A549 (cell line): ENCODE data around the gene DPYD. TPM values are rescaled to one million over a fixed set of nuclear protein-coding genes. Genes with fewer than 3 reads are reported as not detected.
A peak's percentile ranks its signal among the peaks of the same experiment; 100 is the strongest.

Source experiments
- ATAC-seq, 2 experiments: fragments of 200-7000 bp in 1 of 2; fragments of >200 bp in 1 of 2; cut with Nextera tagmentation in 1 of 2; cut with Tn5 transposase in 1 of 2; 3 replicates each; pipeline versions ENCODE4 v1.8.0 to v1.9.1; 2018 to 2020; ENCODE audit warnings: mild to moderate bottlenecking in 1 of 2, moderate library complexity in 1 of 2
- CTCF ChIA-PET: fragments of 300-600 bp; sonication (Branson Sonifier 250); formaldehyde crosslinking; extraction: SDS; loops from one replicate; lab custom pipeline; 2021; ENCODE audit warnings: antibody characterized with exemption, inconsistent platforms; lab: Yijun Ruan, JAX
- POLR2A ChIA-PET: fragments of 350-600 bp; formaldehyde crosslinking; extraction: SDS; loops from one replicate; lab custom pipeline; 2021; ENCODE audit warnings: antibody characterized with exemption, inconsistent platforms; lab: Yijun Ruan, JAX
- DNase-seq, 2 experiments: peaks; one replicate each; pipeline versions ENCODE4 v3.0.0 to v3.0.0-alpha.2; 2011 to 2016; ENCODE audit warnings: low read depth in 1 of 2, low spot score in 1 of 2
- FAIRE-seq: peaks from 2 replicates; lab custom pipeline; 2011; peaks lifted over from hg19 to GRCh38; lab: Jason Lieb, UNC
- H3K27ac ChIP-seq, 2 experiments: fragments of >200 bp; sonication (Bioruptor Twin); formaldehyde crosslinking; 3 replicates each; pipeline ENCODE4 v1.5.1; 2016 to 2017
- H3K4me1 ChIP-seq: fragments of >200 bp; sonication (Bioruptor Twin); formaldehyde crosslinking; 3 replicates; pipeline ENCODE4 v1.6.1; 2016
- H3K4me2 ChIP-seq: fragments of >200 bp; sonication (Bioruptor Twin); formaldehyde crosslinking; 3 replicates; pipeline ENCODE4 v1.6.1; 2016
- H3K4me3 ChIP-seq: fragments of >200 bp; sonication (Bioruptor Twin); formaldehyde crosslinking; 3 replicates; pipeline ENCODE4 v1.5.1; 2016
- H3K9me3 ChIP-seq: fragments of >200 bp; sonication (Bioruptor Twin); formaldehyde crosslinking; 3 replicates; pipeline ENCODE4 v1.6.1; 2016
- CHD2 ChIP-seq: fragments of 150-350 bp; IDR thresholded peaks from 2 replicates; pipeline ENCODE4 v1.6.1; 2014; ENCODE audit warnings: low read length; ENCODE audit not compliant: partially characterized antibody
- CHD4 ChIP-seq: fragments of 200-600 bp; sonication (generic); IDR thresholded peaks from 2 replicates; pipeline ENCODE4 v1.6.1; 2016; ENCODE audit warnings: antibody characterized with exemption, mild to moderate bottlenecking, borderline replicate concordance
- EP300 ChIP-seq, 2 experiments: fragments of >200 bp; sonication (Bioruptor Twin); formaldehyde crosslinking; IDR thresholded peaks; 2 replicates in 1 of 2; 3 replicates in 1 of 2; pipeline ENCODE4 v1.6.1; 2016 to 2017
- ESRRA ChIP-seq: fragments of 150-350 bp; IDR thresholded peaks from 2 replicates; pipeline ENCODE4 v1.6.1; 2014; ENCODE audit warnings: mild to moderate bottlenecking, low read length, borderline replicate concordance
- FOSB ChIP-seq: fragments of 250-450 bp; sonication (Bioruptor Pico); IDR thresholded peaks from 2 replicates; pipeline ENCODE4 v1.5.0; 2020; ENCODE audit warnings: mild to moderate bottlenecking, moderate library complexity
- FOSL2 ChIP-seq, 2 experiments: fragments of 450-650 bp in 1 of 2; fragments of >200 bp in 1 of 2; sonication (Bioruptor Twin) in 1 of 2; formaldehyde crosslinking; IDR thresholded peaks; 2 replicates each; pipeline versions ENCODE4 v1.5.0 to v1.6.1; 2016 to 2020; ENCODE audit warnings: mild to moderate bottlenecking in 1 of 2, moderate library complexity in 1 of 2
- HDAC2 ChIP-seq: fragments of 200-600 bp; sonication (generic); IDR thresholded peaks from 2 replicates; pipeline ENCODE4 v1.6.1; 2016
- HEYL ChIP-seq: fragments of 250-450 bp; sonication (Bioruptor Pico); IDR thresholded peaks from 2 replicates; pipeline ENCODE4 v1.8.0; 2021; ENCODE audit warnings: mild to moderate bottlenecking, moderate library complexity
- JUN ChIP-seq, 2 experiments: fragments of >200 bp; sonication (Bioruptor Twin); formaldehyde crosslinking; IDR thresholded peaks; 2 replicates in 1 of 2; 3 replicates in 1 of 2; pipeline ENCODE4 v1.6.1; 2016 to 2017
- KDM5A ChIP-seq: fragments of 200-600 bp; sonication (generic); IDR thresholded peaks from 2 replicates; pipeline ENCODE4 v1.6.1; 2016; ENCODE audit warnings: antibody characterized with exemption, mild to moderate bottlenecking
- MYC ChIP-seq: IDR thresholded peaks from 2 replicates; pipeline ENCODE4 v1.6.1; 2012; ENCODE audit warnings: mild to moderate bottlenecking, inconsistent platforms, low read length, improper control_type of control experiment, borderline replicate concordance
- NFE2L2 ChIP-seq: fragments of 150-350 bp; conservative IDR thresholded peaks from 2 replicates; pipeline ENCODE4 v1.6.1; 2014; ENCODE audit warnings: low read length
- NR3C1 ChIP-seq: fragments of >200 bp; sonication (Bioruptor Twin); formaldehyde crosslinking; IDR thresholded peaks from 3 replicates; pipeline ENCODE4 v1.6.1; 2017
- PHF8 ChIP-seq: fragments of 200-600 bp; sonication (generic); IDR thresholded peaks from 2 replicates; pipeline ENCODE4 v1.6.1; 2016; ENCODE audit warnings: low read depth, mild to moderate bottlenecking, antibody characterized with exemption, moderate library complexity, borderline replicate concordance
- POLR2A ChIP-seq: IDR thresholded peaks from 2 replicates; pipeline ENCODE4 v1.6.1; 2012; ENCODE audit warnings: mild to moderate bottlenecking, low read length
- RARB ChIP-seq: fragments of 250-450 bp; sonication (Bioruptor Pico); IDR thresholded peaks from 2 replicates; pipeline ENCODE4 v1.8.0; 2021; ENCODE audit warnings: mild to moderate bottlenecking, moderate library complexity
- SMC3 ChIP-seq: fragments of >200 bp; sonication (Bioruptor Twin); formaldehyde crosslinking; IDR thresholded peaks from 3 replicates; pipeline ENCODE4 v1.6.1; 2018; ENCODE audit warnings: inconsistent platforms
- SREBF2 ChIP-seq: fragments of 450-650 bp; IDR thresholded peaks from 2 replicates; pipeline ENCODE4 v1.6.1; 2014; ENCODE audit warnings: mild to moderate bottlenecking, moderate library complexity
- ZFP36 ChIP-seq: fragments of 450-650 bp; IDR thresholded peaks from 2 replicates; pipeline ENCODE4 v1.6.1; 2014; ENCODE audit warnings: borderline replicate concordance; ENCODE audit not compliant: partially characterized antibody
- WGBS: methylation state at CpG from one replicate; pipeline ENCODE4 v1.1.6; 2017; ENCODE audit errors: missing lambda C conversion rate; 5-methylcytosine and 5-hydroxymethylcytosine counted together
- polyA plus RNA-seq, 4 experiments: library from polyadenylated mRNA; depleted of rRNA in 3 of 4; stranded (reverse); fragments of >200 nt; fragmentation: RNase III in 1 of 4; extraction: RNeasy Plus Mini Kit Qiagen cat#74134 plus additional on column Dnase treatment in 1 of 4; gene quantifications; 2 replicates in 3 of 4; 3 replicates in 1 of 4; pipeline ENCODE4 v1.2.3, GENCODE V29; 2011 to 2017
- TF ChIP-seq, protein P1 (sequence below): fragments of 450-650 bp; IDR thresholded peaks from 2 replicates; pipeline ENCODE4 v1.6.1; 2014; ENCODE audit warnings: antibody characterized with exemption
- TF ChIP-seq, protein P2 (sequence below): fragments of 150-350 bp; IDR thresholded peaks from 2 replicates; pipeline ENCODE4 v1.6.1; 2014; ENCODE audit warnings: low read depth, mild to moderate bottlenecking, low read length

DPYD gene
- polyA plus RNA-seq, 2 of the 4 experiments (the other 2 are of a cell fraction) = 5.9 to 7.5 TPM

DNA sequence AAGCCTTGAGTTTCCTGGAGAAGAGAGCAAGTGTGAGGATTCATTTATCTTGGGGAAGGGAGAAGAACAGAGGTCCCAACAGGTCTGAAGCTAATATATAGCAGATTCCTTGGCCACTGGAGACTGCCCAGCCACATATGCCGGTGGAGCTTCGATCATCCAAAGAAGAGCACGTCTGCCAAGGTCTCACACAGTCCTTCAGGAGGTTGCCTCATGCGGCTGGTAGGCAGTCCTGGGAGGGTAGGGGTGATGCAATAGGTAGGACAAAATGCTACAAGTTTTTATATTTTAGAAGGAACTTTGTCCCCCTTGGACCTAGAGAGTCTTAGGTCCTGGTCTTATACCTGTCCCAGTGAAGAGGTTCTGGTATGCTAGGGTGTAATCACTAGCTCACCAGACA lies 582.5 kb downstream of the DPYD start:
- Histone ChIP-seq H3K27ac (no peak overlapping the region), H3K4me3 (no peak overlapping the region), H3K4me2 (no peak overlapping the region), H3K9me3 (no peaks in the 10 kb centered on the region), H3K4me1 (peaks cover 3% of the 10 kb centered on the region; the same call in 1 of the 3 replicates)
- FAIRE-seq (no peak), ATAC-seq (no peak), DNase-seq (no peak)
- ChIA-PET POLR2A (no interaction called here), CTCF (no interaction called here)
- 97% methylated on average over 4 of the region's 4 CpGs for WGBS
- TF ChIP-seq, protein P1, sequence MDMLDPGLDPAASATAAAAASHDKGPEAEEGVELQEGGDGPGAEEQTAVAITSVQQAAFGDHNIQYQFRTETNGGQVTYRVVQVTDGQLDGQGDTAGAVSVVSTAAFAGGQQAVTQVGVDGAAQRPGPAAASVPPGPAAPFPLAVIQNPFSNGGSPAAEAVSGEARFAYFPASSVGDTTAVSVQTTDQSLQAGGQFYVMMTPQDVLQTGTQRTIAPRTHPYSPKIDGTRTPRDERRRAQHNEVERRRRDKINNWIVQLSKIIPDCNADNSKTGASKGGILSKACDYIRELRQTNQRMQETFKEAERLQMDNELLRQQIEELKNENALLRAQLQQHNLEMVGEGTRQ = no peak
- TF ChIP-seq CHD2 = no peak
- no peak for TF ChIP-seq JUN (IDR thresholded peaks at IDR 0.05)
- TF ChIP-seq SREBF2 = no peak

DNA sequence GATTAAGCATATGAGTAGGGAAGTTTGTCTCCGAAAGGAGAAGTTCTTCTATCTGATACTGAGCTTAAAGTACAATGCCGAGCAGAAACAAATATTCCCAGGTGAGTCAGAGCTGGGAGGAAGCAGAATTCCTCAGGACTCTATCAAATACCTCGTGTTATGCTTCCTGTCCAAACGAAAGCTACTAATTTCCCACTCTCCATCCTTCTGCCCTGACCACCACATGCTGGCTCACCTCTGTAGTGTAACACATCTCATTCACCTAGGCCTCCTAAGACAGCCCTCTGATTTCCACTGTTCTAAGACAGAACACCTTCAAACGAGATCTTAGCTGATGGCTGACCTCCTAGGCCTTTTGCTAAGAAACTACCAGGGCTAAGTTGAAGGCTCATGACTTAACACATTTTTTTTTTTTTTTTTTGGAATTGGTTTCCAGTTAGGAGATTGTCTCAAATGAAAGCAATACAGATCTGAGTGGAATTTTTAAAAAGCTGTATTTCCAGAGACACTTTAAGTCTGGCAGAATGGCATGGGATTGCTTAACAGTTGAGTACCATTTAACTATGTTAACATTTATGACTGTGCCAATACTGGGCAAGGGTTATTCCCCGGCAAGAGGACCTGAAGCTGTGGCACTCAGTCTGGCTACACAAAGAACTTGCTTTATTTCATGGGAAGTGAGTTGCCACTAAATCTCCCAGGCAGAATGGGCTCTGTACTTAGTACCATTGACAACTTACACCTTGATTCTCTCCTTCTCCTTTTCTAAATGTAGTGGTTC lies 583.4 kb downstream of the DPYD start:
- ATAC-seq = no peak
- Histone ChIP-seq H3K4me1 (peaks cover 6% of the 10 kb centered on the region; the same call in 1 of the 3 replicates), H3K4me3 (no peak overlapping the region), H3K4me2 (no peak overlapping the region), H3K9me3 (no peaks in the 10 kb centered on the region), H3K27ac (peak overlapping the region in 1 of 2 experiments; percentile 26; a peak in 1 of 6 replicates)
- no peak for DNase-seq
- ChIA-PET CTCF (no interaction called here), POLR2A (no interaction called here)
- no peak for TF ChIP-seq KDM5A
- no peak for TF ChIP-seq HDAC2
- TF ChIP-seq RARB (CRISPR knock-in tag) = no peak
- no peak for TF ChIP-seq FOSL2 (IDR thresholded peaks at IDR 0.05)
- no peak for TF ChIP-seq FOSL2 (CRISPR knock-in tag; IDR thresholded peaks at IDR 0.05)
- 55% methylated on average over 6 of the region's 6 CpGs for WGBS
- no peak for FAIRE-seq

DNA sequence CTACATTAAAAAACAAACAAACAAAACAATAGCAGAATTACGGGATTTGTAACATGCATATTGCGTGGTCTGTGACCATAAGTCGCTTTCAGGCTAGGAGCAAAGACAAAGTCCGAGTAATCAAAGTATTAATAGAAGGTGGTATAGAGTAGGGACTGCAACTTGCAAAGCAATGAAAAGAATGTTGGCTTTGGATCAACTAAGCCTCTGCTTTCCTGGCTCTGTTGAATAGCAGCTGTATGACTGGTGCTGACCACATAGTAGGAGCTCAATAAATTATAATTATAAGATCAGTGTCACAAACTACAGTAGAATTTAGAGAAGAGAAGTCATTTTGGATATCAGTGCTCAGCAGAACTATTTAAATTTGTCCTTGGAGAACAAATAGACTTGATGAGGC lies 586.4 kb downstream of the DPYD start:
- DNase-seq = no peak
- no peak overlapping the region for H3K4me2 ChIP-seq
- 84% methylated on average over 4 of the region's 4 CpGs for WGBS

DNA sequence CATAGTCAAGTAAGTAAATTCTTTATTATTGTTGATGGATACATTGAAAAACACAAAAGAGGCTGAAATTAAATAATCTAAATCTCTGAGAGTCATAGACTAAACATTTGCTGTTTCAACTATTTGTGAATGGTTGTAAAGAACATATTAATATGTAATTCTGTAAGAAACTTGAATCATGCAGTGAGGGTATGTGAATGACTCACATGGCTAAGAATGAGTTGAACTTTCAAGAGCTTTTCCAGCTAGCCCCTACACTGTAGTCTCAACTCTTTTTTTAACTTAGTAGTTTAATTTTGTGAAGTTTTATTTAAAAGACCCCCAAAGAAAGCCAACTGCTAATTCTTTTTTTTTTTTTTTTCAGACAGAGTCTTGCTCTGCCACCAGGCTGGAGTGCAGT lies 588.1 kb downstream of the DPYD start:
- CTCF ChIA-PET = interaction anchor here (0.6 kb wide), 1 partner anchor 19 kb away, joined by 3 read pairs; no protein-coding TSS in a partner anchor
- TF ChIP-seq HEYL (CRISPR knock-in tag) = no peak
- no peak for FAIRE-seq
- H3K9me3 ChIP-seq = no peaks in the 10 kb centered on the region
- H3K4me1 ChIP-seq = peaks cover 9% of the 10 kb centered on the region; the same call in 1 of the 3 replicates
- H3K27ac ChIP-seq = peak overlapping the region in 1 of 2 experiments; percentile 28; a peak in 1 of 6 replicates
- ATAC-seq = no peak
- H3K4me3 ChIP-seq = no peak overlapping the region
- POLR2A ChIA-PET = interaction anchor here (0.7 kb wide), 1 partner anchor 157 kb away, joined by 4 read pairs; no protein-coding TSS in a partner anchor
- DNase-seq = no peak
- peak overlapping the region; percentile 21; the same call in 2 of the 3 replicates for H3K4me2 ChIP-seq

More for the DNA sequence above, 586.4 kb downstream of the DPYD start:
- no peak overlapping the region for H3K4me3 ChIP-seq
- ATAC-seq = no peak
- H3K4me1 ChIP-seq = peaks cover 9% of the 10 kb centered on the region; the same call in 1 of the 3 replicates
- ChIA-PET POLR2A (no interaction called here), CTCF (no interaction called here)
- peak overlapping the region in 1 of 2 experiments; percentile 20; a peak in 1 of 6 replicates for H3K27ac ChIP-seq
- TF ChIP-seq, protein P2, sequence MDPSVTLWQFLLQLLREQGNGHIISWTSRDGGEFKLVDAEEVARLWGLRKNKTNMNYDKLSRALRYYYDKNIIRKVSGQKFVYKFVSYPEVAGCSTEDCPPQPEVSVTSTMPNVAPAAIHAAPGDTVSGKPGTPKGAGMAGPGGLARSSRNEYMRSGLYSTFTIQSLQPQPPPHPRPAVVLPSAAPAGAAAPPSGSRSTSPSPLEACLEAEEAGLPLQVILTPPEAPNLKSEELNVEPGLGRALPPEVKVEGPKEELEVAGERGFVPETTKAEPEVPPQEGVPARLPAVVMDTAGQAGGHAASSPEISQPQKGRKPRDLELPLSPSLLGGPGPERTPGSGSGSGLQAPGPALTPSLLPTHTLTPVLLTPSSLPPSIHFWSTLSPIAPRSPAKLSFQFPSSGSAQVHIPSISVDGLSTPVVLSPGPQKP = no peak
- TF ChIP-seq HEYL (CRISPR knock-in tag) = no peak
- TF ChIP-seq ZFP36 = no peak
- TF ChIP-seq CHD4 = no peak
- TF ChIP-seq NR3C1 = no peak
- TF ChIP-seq FOSB (CRISPR knock-in tag) = no peak
- TF ChIP-seq MYC = no peak
- no peak for TF ChIP-seq EP300 (IDR thresholded peaks at IDR 0.05)
- TF ChIP-seq ESRRA = no peak
- TF ChIP-seq POLR2A = no peak
- TF ChIP-seq NFE2L2 = no peak
- no peak for TF ChIP-seq PHF8
- no peak for TF ChIP-seq SMC3
- FAIRE-seq = no peak
- H3K9me3 ChIP-seq = no peaks in the 10 kb centered on the region
